H9 (cell line): ENCODE measurements around the gene PLA2R1. TPM values are rescaled to one million over a fixed set of nuclear protein-coding genes. Genes with fewer than 3 reads are reported as not detected.

ENCODE experiments used
- DNase-seq: peaks from one replicate; pipeline ENCODE4 v3.0.0-alpha.2; 2017
- H2AFZ ChIP-seq: one replicate; pipeline ENCODE4 v1.6.1; 2013; ENCODE audit warnings: mild to moderate bottlenecking, low read length, control low read depth, moderate library complexity
- H2AK5ac ChIP-seq: 2 replicates; pipeline ENCODE4 v1.6.1; 2013; ENCODE audit warnings: low read length, control low read depth, mixed read lengths; ENCODE audit not compliant: insufficient read length
- H2BK120ac ChIP-seq: one replicate; pipeline ENCODE4 v1.6.1; 2013; ENCODE audit warnings: low read depth, mild to moderate bottlenecking, low read length, control low read depth, inconsistent platforms; ENCODE audit not compliant: poor library complexity, severe bottlenecking
- H2BK12ac ChIP-seq: 2 replicates; pipeline ENCODE4 v1.6.1; 2013; ENCODE audit warnings: low read length, control low read depth, mixed read lengths, low read depth; ENCODE audit not compliant: insufficient read length
- H2BK15ac ChIP-seq: 2 replicates; pipeline ENCODE4 v1.6.1; 2013; ENCODE audit warnings: low read depth, low read length, control low read depth
- H2BK20ac ChIP-seq: one replicate; pipeline ENCODE4 v1.6.1; 2013; ENCODE audit warnings: low read depth, mild to moderate bottlenecking, low read length, control low read depth, inconsistent platforms; ENCODE audit not compliant: poor library complexity, severe bottlenecking
- H2BK5ac ChIP-seq: 2 replicates; pipeline ENCODE4 v1.6.1; 2013; ENCODE audit warnings: low read length, control low read depth, mixed read lengths; ENCODE audit not compliant: insufficient read length
- H3K14ac ChIP-seq: 2 replicates; pipeline ENCODE4 v1.6.1; 2013; ENCODE audit warnings: low read length, control low read depth; ENCODE audit not compliant: insufficient read depth
- H3K18ac ChIP-seq: 2 replicates; pipeline ENCODE4 v1.6.1; 2013; ENCODE audit warnings: low read depth, mild to moderate bottlenecking, mixed read lengths, low read length, control low read depth; ENCODE audit not compliant: insufficient read length
- H3K23ac ChIP-seq: 2 replicates; pipeline ENCODE4 v1.6.1; 2013; ENCODE audit warnings: low read length, control low read depth, mixed read lengths, low read depth; ENCODE audit not compliant: insufficient read length
- H3K23me2 ChIP-seq: 2 replicates; pipeline ENCODE4 v1.6.1; 2013; ENCODE audit warnings: low read depth, mild to moderate bottlenecking, mixed read lengths, low read length, control low read depth; ENCODE audit not compliant: insufficient read length, poor library complexity, severe bottlenecking
- H3K27ac ChIP-seq: 2 replicates; pipeline ENCODE4 v1.5.1; 2013; ENCODE audit warnings: low read length, control low read depth, mixed read lengths, low read depth; ENCODE audit not compliant: insufficient read length
- H3K27me3 ChIP-seq: 2 replicates; pipeline ENCODE4 v1.6.1; 2013; ENCODE audit warnings: low read length, control low read depth, inconsistent platforms; ENCODE audit not compliant: insufficient read depth
- H3K4ac ChIP-seq: 2 replicates; pipeline ENCODE4 v1.6.1; 2013; ENCODE audit warnings: low read depth, mild to moderate bottlenecking, control low read depth, inconsistent platforms, low read length, moderate library complexity
- H3K4me1 ChIP-seq: 2 replicates; pipeline ENCODE4 v1.6.1; 2013; ENCODE audit warnings: low read length, control low read depth, inconsistent platforms; ENCODE audit not compliant: insufficient read depth
- H3K4me2 ChIP-seq: 2 replicates; pipeline ENCODE4 v1.6.1; 2013; ENCODE audit warnings: low read length, control low read depth, mixed read lengths; ENCODE audit not compliant: insufficient read length, insufficient read depth
- H3K56ac ChIP-seq: 2 replicates; pipeline ENCODE4 v1.6.1; 2013; ENCODE audit warnings: low read depth, mild to moderate bottlenecking, mixed read lengths, low read length, control low read depth; ENCODE audit not compliant: insufficient read length
- H3K79me1 ChIP-seq: 2 replicates; pipeline ENCODE4 v1.6.1; 2013; ENCODE audit warnings: low read depth, mild to moderate bottlenecking, moderate library complexity, low read length, control low read depth, inconsistent platforms; ENCODE audit not compliant: insufficient read depth, poor library complexity, severe bottlenecking
- H3K79me2 ChIP-seq: 2 replicates; pipeline ENCODE4 v1.6.1; 2013; ENCODE audit warnings: low read length, control low read depth, inconsistent platforms; ENCODE audit not compliant: insufficient read depth
- H3K9ac ChIP-seq: 2 replicates; pipeline ENCODE4 v1.6.1; 2013; ENCODE audit warnings: low read length, control low read depth, mixed read lengths; ENCODE audit not compliant: insufficient read length; ENCODE audit errors: extremely low read depth
- H3K9me3 ChIP-seq: one replicate; pipeline ENCODE4 v1.6.1; 2013; ENCODE audit warnings: low read depth, low read length, inconsistent platforms; ENCODE audit not compliant: control insufficient read depth
- H3T11ph ChIP-seq: one replicate; pipeline ENCODE4 v1.6.1; 2013; ENCODE audit warnings: mild to moderate bottlenecking, low read length, control low read depth, inconsistent platforms
- H4K20me1 ChIP-seq: one replicate; pipeline ENCODE4 v1.6.1; 2013; ENCODE audit not compliant: control insufficient read depth, insufficient read length, insufficient read depth
- H4K5ac ChIP-seq: 2 replicates; pipeline ENCODE4 v1.6.1; 2013; ENCODE audit warnings: low read depth, mild to moderate bottlenecking, mixed read lengths, low read length, control low read depth; ENCODE audit not compliant: insufficient read length
- H4K8ac ChIP-seq: replicated peaks from 2 replicates; pipeline ENCODE4 v1.6.1; 2013; ENCODE audit warnings: low read length, control low read depth, mixed read lengths, low read depth; ENCODE audit not compliant: insufficient read length
- H4K91ac ChIP-seq: 2 replicates; pipeline ENCODE4 v1.6.1; 2013; ENCODE audit warnings: low read depth, mild to moderate bottlenecking, moderate library complexity, mixed read lengths, low read length, control low read depth; ENCODE audit not compliant: insufficient read length
- H3K27ac Mint-ChIP-seq, 3 experiments: 2 replicates in 2 of 3; 3 replicates in 1 of 3; pipeline ENCODE4 v1.8.0; 2020 to 2021; ENCODE audit warnings: mixed read lengths in 3 of 3, mild to moderate bottlenecking in 1 of 3, moderate library complexity in 1 of 3
- H3K27me3 Mint-ChIP-seq: 2 replicates; pipeline ENCODE4 v1.8.0; 2021; ENCODE audit warnings: low read depth, mild to moderate bottlenecking, moderate library complexity, mixed read lengths
- H3K36me3 Mint-ChIP-seq, 3 experiments: 2 replicates in 2 of 3; 3 replicates in 1 of 3; pipeline ENCODE4 v1.8.0; 2020 to 2021; ENCODE audit warnings: low read depth in 3 of 3, mixed read lengths in 3 of 3; ENCODE audit not compliant: insufficient read depth in 1 of 3
- H3K4me1 Mint-ChIP-seq, 2 experiments: 2 replicates each; pipeline ENCODE4 v1.8.0; 2020; ENCODE audit warnings: mixed read lengths in 2 of 2
- H3K4me3 Mint-ChIP-seq, 2 experiments: 2 replicates in 1 of 2; 3 replicates in 1 of 2; pipeline ENCODE4 v1.8.0; 2020 to 2021; ENCODE audit warnings: mild to moderate bottlenecking in 2 of 2, mixed read lengths in 2 of 2, moderate library complexity in 1 of 2
- H3K9me3 Mint-ChIP-seq, 2 experiments: 2 replicates in 1 of 2; 3 replicates in 1 of 2; pipeline ENCODE4 v1.8.0; 2020; ENCODE audit warnings: mild to moderate bottlenecking in 2 of 2, mixed read lengths in 2 of 2, moderate library complexity in 1 of 2
- CTCF ChIP-seq: fragments of 200-600 bp; sonication (generic); conservative IDR thresholded peaks from 3 replicates; pipeline ENCODE4 v1.8.0; 2021; ENCODE audit warnings: antibody characterized with exemption, mild to moderate bottlenecking
- WGBS: extraction: QIAGEN DNeasy Blood & Tissue Kit; methylation state at CpG from one replicate; pipeline ENCODE4 v1.1.7; 2013; ENCODE audit warnings: missing lambda C conversion rate, low lambda C conversion rate, mixed read lengths; ENCODE audit not compliant: insufficient read length; ENCODE audit errors: extremely low coverage; 5-methylcytosine and 5-hydroxymethylcytosine counted together
- total RNA-seq: library from RNA; stranded (reverse); gene quantifications from 2 replicates; pipeline ENCODE4 v1.2.1, GENCODE V29; 2021

The PLA2R1 gene
- total RNA-seq, 1 experiment from 2014 or later: 0.83 TPM

- Histone ChIP-seq H3K4me1 (no peaks in the 10 kb centered on the region; the same call in 1 of the 2 replicates), H3K79me2 (no peaks in the 10 kb centered on the region), H3K18ac (no peak overlapping the region), H3T11ph (no peak overlapping the region), H3K27me3 (no peaks in the 10 kb centered on the region; the same call in 1 of the 2 replicates), H3K9ac (peak overlapping the region; percentile 24), H3K27ac (no peak overlapping the region), H3K79me1 (no peaks in the 10 kb centered on the region), H2BK20ac (no peak overlapping the region), H2AFZ (no peak overlapping the region), H4K91ac (no peak overlapping the region), H3K14ac (peak overlapping the region; percentile 29; the same call in 1 of the 2 replicates), H3K56ac (no peak overlapping the region), H3K23me2 (peaks cover 14% of the 10 kb centered on the region), H3K4ac (no peak overlapping the region), H3K9me3 (no peaks in the 10 kb centered on the region), H2BK15ac (no peak overlapping the region), H4K20me1 (no peaks in the 10 kb centered on the region), H4K8ac (no peak overlapping the region), H3K23ac (no peak overlapping the region), H2BK120ac (no peak overlapping the region), H2AK5ac (no peak overlapping the region), H4K5ac (no peak overlapping the region), H3K4me2 (peak overlapping the region; percentile 83), H2BK5ac (no peak overlapping the region), H2BK12ac (no peak overlapping the region)
- no peak for TF ChIP-seq CTCF
- peak overlapping the region; percentile 80 to 90 for H3K4me3 Mint-ChIP-seq
- peaks cover 15 to 22% of the 10 kb centered on the region in 2 experiments for H3K4me1 Mint-ChIP-seq
- peaks cover 9 to 10% of the 10 kb centered on the region in 2 experiments for H3K9me3 Mint-ChIP-seq
- H3K27me3 Mint-ChIP-seq: peaks cover 65% of the 10 kb centered on the region
- peaks cover 6 to 28% (median 15%) of the 10 kb centered on the region in 3 experiments for H3K36me3 Mint-ChIP-seq
- no peak for DNase-seq
- WGBS: no CpG with 5 or more reads among the region's 27 CpGs
- H3K27ac Mint-ChIP-seq: no peak overlapping the region
Observed at GRCh38 chr2:160061944-160062291, 497 bp downstream of the PLA2R1 start.
